SK-N-SH treated with all-trans-retinoic acid at 6 μM for 48 hours (cell line): ENCODE measurements around the gene LOXHD1.

Experiments used
- ATAC-seq: fragments of 200-7000 bp; cut with Tn5 transposase; 3 replicates; pipeline ENCODE4 v1.9.1; 2020; ENCODE audit warnings: mild to moderate bottlenecking, moderate library complexity
- ARNTL ChIP-seq: fragments of 450-650 bp; formaldehyde crosslinking; IDR thresholded peaks from 2 replicates; pipeline ENCODE4 v1.5.0; 2020; ENCODE audit warnings: low read depth, mild to moderate bottlenecking, moderate library complexity, borderline replicate concordance
- BACH2 ChIP-seq: fragments of 250-450 bp; sonication (Bioruptor Pico); IDR thresholded peaks from 2 replicates; pipeline ENCODE4 v1.9.0; 2021; ENCODE audit warnings: mild to moderate bottlenecking, borderline replicate concordance
- CREB5 ChIP-seq: fragments of 250-450 bp; sonication (Bioruptor Pico); IDR thresholded peaks from 2 replicates; pipeline ENCODE4 v1.5.1; 2020; ENCODE audit warnings: low read depth, mild to moderate bottlenecking, moderate library complexity
- CSDC2 ChIP-seq: fragments of 250-450 bp; sonication (Bioruptor Pico); IDR thresholded peaks from 2 replicates; pipeline ENCODE4 v1.5.0; 2020; ENCODE audit warnings: mild to moderate bottlenecking, moderate library complexity
- CSRNP3 ChIP-seq: fragments of 250-450 bp; sonication (Bioruptor Pico); IDR thresholded peaks from 2 replicates; pipeline ENCODE4 v1.5.1; 2021; ENCODE audit warnings: mild to moderate bottlenecking, moderate library complexity
- ESRRG ChIP-seq: fragments of 250-450 bp; sonication (Bioruptor Pico); IDR thresholded peaks from 2 replicates; pipeline ENCODE4 v1.6.1; 2021; ENCODE audit warnings: mild to moderate bottlenecking
- GLIS3 ChIP-seq: fragments of 250-450 bp; sonication (Bioruptor Pico); IDR thresholded peaks from 2 replicates; pipeline ENCODE4 v1.5.0; 2020; ENCODE audit warnings: mild to moderate bottlenecking, moderate library complexity
- ISL1 ChIP-seq: fragments of 250-450 bp; sonication (Bioruptor Pico); IDR thresholded peaks from 2 replicates; pipeline ENCODE4 v2.1.2; 2022; ENCODE audit warnings: mild to moderate bottlenecking, moderate library complexity
- OSR1 ChIP-seq: fragments of 250-450 bp; sonication (Bioruptor Pico); IDR thresholded peaks from 2 replicates; pipeline ENCODE4 v1.8.0; 2022; ENCODE audit warnings: moderate library complexity, mild to moderate bottlenecking, inconsistent platforms
- PATZ1 ChIP-seq: fragments of 250-450 bp; sonication (Bioruptor Pico); IDR thresholded peaks from 2 replicates; pipeline ENCODE4 v1.8.0; 2020; ENCODE audit warnings: mild to moderate bottlenecking, moderate library complexity, borderline replicate concordance
- PPARA ChIP-seq: fragments of 250-450 bp; sonication (Bioruptor Pico); IDR thresholded peaks from 2 replicates; pipeline ENCODE4 v1.5.0; 2020; ENCODE audit warnings: mild to moderate bottlenecking, borderline replicate concordance
- RARB ChIP-seq: fragments of 250-450 bp; sonication (Bioruptor Pico); IDR thresholded peaks from 2 replicates; pipeline ENCODE4 v1.8.0; 2021; ENCODE audit warnings: mild to moderate bottlenecking, moderate library complexity
- SNAI2 ChIP-seq: fragments of 250-450 bp; sonication (Bioruptor Pico); IDR thresholded peaks from 2 replicates; pipeline ENCODE4 v1.5.0; 2020; ENCODE audit warnings: mild to moderate bottlenecking, moderate library complexity
- TOX ChIP-seq: fragments of 250-450 bp; sonication (Bioruptor Pico); IDR thresholded peaks from 2 replicates; pipeline ENCODE4 v1.8.0; 2021; ENCODE audit warnings: mild to moderate bottlenecking, moderate library complexity, borderline replicate concordance
- TSHZ2 ChIP-seq: fragments of 250-450 bp; sonication (Bioruptor Pico); IDR thresholded peaks from 2 replicates; pipeline ENCODE4 v1.5.0; 2020; ENCODE audit warnings: mild to moderate bottlenecking, moderate library complexity
- ZC3H10 ChIP-seq: fragments of 250-450 bp; sonication (Bioruptor Pico); IDR thresholded peaks from 2 replicates; pipeline ENCODE4 v1.5.1; 2021; ENCODE audit warnings: mild to moderate bottlenecking, moderate library complexity
- ZFP30 ChIP-seq: fragments of 450-650 bp; formaldehyde crosslinking; IDR thresholded peaks from 2 replicates; pipeline ENCODE4 v1.5.0; 2022; ENCODE audit warnings: mild to moderate bottlenecking, moderate library complexity
- ZNF565 ChIP-seq: fragments of 450-650 bp; formaldehyde crosslinking; conservative IDR thresholded peaks from 2 replicates; pipeline ENCODE4 v1.5.0; 2020; ENCODE audit warnings: low read depth, mild to moderate bottlenecking, moderate library complexity
- ZNF70 ChIP-seq: fragments of 450-650 bp; formaldehyde crosslinking; IDR thresholded peaks from 2 replicates; pipeline ENCODE4 v1.5.0; 2020; ENCODE audit warnings: mild to moderate bottlenecking, moderate library complexity
- ZNF8 ChIP-seq: fragments of 450-650 bp; formaldehyde crosslinking; IDR thresholded peaks from 2 replicates; pipeline ENCODE4 v1.5.0; 2020; ENCODE audit warnings: mild to moderate bottlenecking, moderate library complexity

Gene LOXHD1

GRCh38 chr18:46574000-46574742, 82.8 kb downstream of the LOXHD1 start:
- ATAC-seq: no peak
- TF ChIP-seq ZNF70 (no peak), ZC3H10 (CRISPR knock-in tag) (no peak), ZNF565 (CRISPR knock-in tag) (no peak), TOX (CRISPR knock-in tag) (no peak), CREB5 (CRISPR knock-in tag) (no peak), ZFP30 (no peak), PPARA (no peak)

GRCh38 chr18:46573156-46573555, 83.9 kb downstream of the LOXHD1 start:
- no peak for TF ChIP-seq GLIS3 (CRISPR knock-in tag)
- TF ChIP-seq ZNF565 (CRISPR knock-in tag): no peak
- TF ChIP-seq OSR1 (CRISPR knock-in tag): no peak
- no peak for TF ChIP-seq ISL1
- TF ChIP-seq TOX (CRISPR knock-in tag): no peak
- no peak for TF ChIP-seq SNAI2 (CRISPR knock-in tag)
- TF ChIP-seq PATZ1 (CRISPR knock-in tag): no peak
- TF ChIP-seq CSRNP3: no peak
- no peak for TF ChIP-seq ESRRG (CRISPR knock-in tag)
- TF ChIP-seq PPARA: no peak
- TF ChIP-seq CREB5 (CRISPR knock-in tag): no peak
- TF ChIP-seq RARB (CRISPR knock-in tag): no peak
- no peak for TF ChIP-seq ZC3H10 (CRISPR knock-in tag)
- TF ChIP-seq TSHZ2 (CRISPR knock-in tag): no peak
- no peak for TF ChIP-seq ZFP30
- TF ChIP-seq BACH2 (CRISPR knock-in tag): no peak
- no peak for TF ChIP-seq CSDC2 (CRISPR knock-in tag)
- no peak for TF ChIP-seq ARNTL (CRISPR knock-in tag)
- no peak for ATAC-seq

GRCh38 chr18:46571756-46572155, 85.3 kb downstream of the LOXHD1 start:
- no peak for ATAC-seq
- TF ChIP-seq ZNF8 (CRISPR knock-in tag) (no peak), PATZ1 (CRISPR knock-in tag) (no peak), GLIS3 (CRISPR knock-in tag) (no peak), TOX (CRISPR knock-in tag) (no peak), ESRRG (CRISPR knock-in tag) (no peak), ZC3H10 (CRISPR knock-in tag) (no peak), TSHZ2 (CRISPR knock-in tag) (no peak), ZNF70 (no peak), CSRNP3 (no peak), ZFP30 (no peak), ARNTL (CRISPR knock-in tag) (no peak), OSR1 (CRISPR knock-in tag) (no peak), SNAI2 (CRISPR knock-in tag) (no peak)
